GM18498 (cell line): ENCODE results near the gene DNMT3L.
A peak's percentile ranks its signal among the peaks of the same experiment; 100 is the strongest.
"Not testable (repeated sequence)": the region's sequence is repeated elsewhere in the genome, so short reads cannot be mapped to it uniquely, and the experiment has no call there.

ENCODE experiments used
- ATAC-seq: cut with Tn5 transposase; IDR thresholded peaks from one replicate; pipeline ENCODE4 v1.9.1; 2021; ENCODE audit warnings: mild to moderate bottlenecking, moderate library complexity; ENCODE audit not compliant: unreplicated experiment

Gene DNMT3L

GRCh38 chr21:44249204-44250037 is 12.3 kb downstream of the DNMT3L start:
- ATAC-seq: not testable (repeated sequence)

- ATAC-seq: not testable (repeated sequence)
These were observed 13.8 kb downstream of the DNMT3L start for GRCh38 chr21:44247904-44248303.

GRCh38 chr21:44243980-44244379 is 17.7 kb downstream of the DNMT3L start:
- ATAC-seq: peak; percentile 49

- ATAC-seq: peak; percentile 47
These were observed 20.4 kb downstream of the DNMT3L start for GRCh38 chr21:44241281-44241680.

GRCh38 chr21:44240842-44241241 is 20.9 kb downstream of the DNMT3L start, which contains the start of gene ICOSLG:
Gene ICOSLG (minus strand): TSS chr21:44240943. CDS start chr21:44240817, 126 bp downstream.
- ATAC-seq: peak; percentile 54

- ATAC-seq: not testable (repeated sequence)
These were observed 21.3 kb downstream of the DNMT3L start for GRCh38 chr21:44240353-44240752.

GRCh38 chr21:44229561-44229960 is 32.1 kb downstream of the DNMT3L start:
- not testable (repeated sequence) for ATAC-seq

- not testable (repeated sequence) for ATAC-seq
These were observed 33.6 kb downstream of the DNMT3L start for GRCh38 chr21:44228109-44228508.

- not testable (repeated sequence) for ATAC-seq
These were observed 34.1 kb downstream of the DNMT3L start for GRCh38 chr21:44227614-44228013.

GRCh38 chr21:44225605-44226004 is 36.1 kb downstream of the DNMT3L start:
- ATAC-seq: not testable (repeated sequence)

GRCh38 chr21:44223334-44223733 is 38.4 kb downstream of the DNMT3L start:
- ATAC-seq: not testable (repeated sequence)

GRCh38 chr21:44220674-44221073 is 41.0 kb downstream of the DNMT3L start:
- not testable (repeated sequence) for ATAC-seq

- not testable (repeated sequence) for ATAC-seq
These were observed 43.2 kb downstream of the DNMT3L start for GRCh38 chr21:44218461-44218860.

GRCh38 chr21:44211978-44212377 is 49.7 kb downstream of the DNMT3L start:
- ATAC-seq: not testable (repeated sequence)

- not testable (repeated sequence) for ATAC-seq
These were observed 50.1 kb downstream of the DNMT3L start for GRCh38 chr21:44211574-44211973.

GRCh38 chr21:44207860-44208646 is 53.6 kb downstream of the DNMT3L start:
- peak; percentile 4 for ATAC-seq

- ATAC-seq: peak; percentile 73
These were observed 54.7 kb downstream of the DNMT3L start for GRCh38 chr21:44206698-44207676.

GRCh38 chr21:44206187-44206586 is 55.5 kb downstream of the DNMT3L start:
- ATAC-seq: not testable (repeated sequence)

- ATAC-seq: not testable (repeated sequence)
These were observed 59.0 kb downstream of the DNMT3L start for GRCh38 chr21:44202590-44203299.

GRCh38 chr21:44199997-44200396 is 61.7 kb downstream of the DNMT3L start:
- not testable (repeated sequence) for ATAC-seq
